Calu3 (cell line): ENCODE data around the gene FABP1. TPM values are rescaled to one million over a fixed set of nuclear protein-coding genes. Genes with fewer than 3 reads are reported as not detected.

Experiments
- BruUV-seq: library from RNA; stranded (reverse); fragments of 400-500 nt; replicated peaks from 2 replicates; lab custom pipeline; 2021; lab: Mats Ljungman, UMichigan
- CTCF ChIA-PET: fragments of 300-600 bp; sonication (Branson Sonifier 250); formaldehyde crosslinking; loops from one replicate; lab custom pipeline; 2022; ENCODE audit warnings: antibody characterized with exemption; lab: Charles Lee
- DNase-seq: peaks from one replicate; pipeline ENCODE4 v3.0.0; 2022
- H3K27ac Mint-ChIP-seq: one replicate; pipeline ENCODE4 v1.8.0; 2022; ENCODE audit warnings: mixed read lengths; ENCODE audit not compliant: unreplicated experiment
- H3K27me3 Mint-ChIP-seq: one replicate; pipeline ENCODE4 v1.8.0; 2022; ENCODE audit warnings: mixed read lengths; ENCODE audit not compliant: unreplicated experiment
- H3K36me3 Mint-ChIP-seq: one replicate; pipeline ENCODE4 v1.8.0; 2022; ENCODE audit warnings: mild to moderate bottlenecking, moderate library complexity, mixed read lengths; ENCODE audit not compliant: insufficient read depth, unreplicated experiment
- H3K4me1 Mint-ChIP-seq: one replicate; pipeline ENCODE4 v1.8.0; 2022; ENCODE audit warnings: mild to moderate bottlenecking, low read depth, mixed read lengths; ENCODE audit not compliant: unreplicated experiment
- H3K4me3 Mint-ChIP-seq: one replicate; pipeline ENCODE4 v1.8.0; 2022; ENCODE audit warnings: mild to moderate bottlenecking, low read depth, moderate library complexity, mixed read lengths; ENCODE audit not compliant: unreplicated experiment
- H3K9me3 Mint-ChIP-seq: one replicate; pipeline ENCODE4 v1.8.0; 2022; ENCODE audit warnings: low read depth, mixed read lengths; ENCODE audit not compliant: unreplicated experiment
- CTCF ChIP-seq: fragments of 200-600 bp; IDR thresholded peaks from one replicate; pipeline ENCODE4 v1.8.0; 2022; ENCODE audit warnings: antibody characterized with exemption; ENCODE audit not compliant: unreplicated experiment
- intact Hi-C: fragments of 100-400 bp; cut with micrococcal nuclease; formaldehyde crosslinking; loops from one replicate; pipeline ENCODE4 v1.10.0; 2022; ENCODE audit not compliant: unreplicated experiment
- total RNA-seq: library from RNA; stranded (reverse); gene quantifications from 2 replicates; pipeline ENCODE4 v1.2.3, GENCODE V29; 2022

FABP1 gene
- total RNA-seq, 1 experiment from 2014 or later: not detected

GRCh38 chr2:88123975-88124917, 3.6 kb downstream of the FABP1 start:
- Mint-ChIP-seq H3K4me3 (no peak overlapping the region), H3K36me3 (no peaks in the 10 kb centered on the region), H3K27ac (no peak overlapping the region), H3K4me1 (no peaks in the 10 kb centered on the region), H3K27me3 (peaks cover 73% of the 10 kb centered on the region), H3K9me3 (no peaks in the 10 kb centered on the region)
- no peak for TF ChIP-seq CTCF
- DNase-seq: no peak
- intact Hi-C loops: no loop called here
- BruUV-seq: no TSS peak
- CTCF ChIA-PET: no interaction called here

- BruUV-seq: no TSS peak
- Mint-ChIP-seq H3K9me3 (no peaks in the 10 kb centered on the region), H3K27ac (no peak overlapping the region), H3K4me1 (no peaks in the 10 kb centered on the region), H3K27me3 (peaks cover 73% of the 10 kb centered on the region), H3K4me3 (no peak overlapping the region), H3K36me3 (no peaks in the 10 kb centered on the region)
- intact Hi-C loops: no loop called here
- TF ChIP-seq CTCF: no peak
- CTCF ChIA-PET: no interaction called here
- no peak for DNase-seq
These were observed 4.5 kb downstream of the FABP1 start for GRCh38 chr2:88123164-88123974.

GRCh38 chr2:88122141-88122884, 5.5 kb downstream of the FABP1 start:
- CTCF ChIA-PET: no interaction called here
- Mint-ChIP-seq H3K36me3 (no peaks in the 10 kb centered on the region), H3K9me3 (no peaks in the 10 kb centered on the region), H3K27me3 (peaks cover 73% of the 10 kb centered on the region), H3K4me1 (no peaks in the 10 kb centered on the region), H3K27ac (no peak overlapping the region), H3K4me3 (no peak overlapping the region)
- intact Hi-C loops: no loop called here
- no TSS peak for BruUV-seq
- DNase-seq: no peak
- no peak for TF ChIP-seq CTCF

- no peak for DNase-seq
- BruUV-seq: no TSS peak
- H3K9me3 Mint-ChIP-seq: no peaks in the 10 kb centered on the region
- H3K27ac Mint-ChIP-seq: no peak overlapping the region
- no peak overlapping the region for H3K4me3 Mint-ChIP-seq
- intact Hi-C loops: no loop called here
- peaks cover 67% of the 10 kb centered on the region for H3K27me3 Mint-ChIP-seq
- H3K36me3 Mint-ChIP-seq: no peaks in the 10 kb centered on the region
- TF ChIP-seq CTCF: no peak
- no peaks in the 10 kb centered on the region for H3K4me1 Mint-ChIP-seq
- CTCF ChIA-PET: no interaction called here
These were observed 6.2 kb downstream of the FABP1 start for GRCh38 chr2:88121678-88122077.
